MM.1S (cell line): ENCODE measurements around the gene RAPGEF4.

ENCODE experiments used
- DNase-seq: peaks from one replicate; pipeline ENCODE4 v3.0.0-alpha.2; 2015
- H2AFZ ChIP-seq: fragments of 300-600 bp; sonication (generic); 2 replicates; pipeline ENCODE4 v1.6.0; 2016; ENCODE audit warnings: antibody characterized with exemption, low read length
- H3F3A ChIP-seq: fragments of 300-600 bp; sonication (generic); 2 replicates; pipeline ENCODE4 v1.6.1; 2016; ENCODE audit warnings: mild to moderate bottlenecking, antibody characterized with exemption, low read length, moderate library complexity, mixed read lengths; ENCODE audit not compliant: insufficient read depth
- H3K27ac ChIP-seq: fragments of 300-600 bp; sonication (generic); 2 replicates; pipeline ENCODE4 v1.5.1; 2016; ENCODE audit warnings: mild to moderate bottlenecking, low read length
- H3K27me3 ChIP-seq: fragments of 300-600 bp; sonication (generic); replicated peaks from 2 replicates; pipeline ENCODE4 v1.6.0; 2016; ENCODE audit warnings: low read length; ENCODE audit not compliant: insufficient read depth
- H3K36me3 ChIP-seq: fragments of 300-600 bp; sonication (generic); replicated peaks from 2 replicates; pipeline ENCODE4 v1.6.1; 2016; ENCODE audit warnings: mild to moderate bottlenecking, low read length, mixed read lengths; ENCODE audit not compliant: insufficient read depth
- H3K4me1 ChIP-seq: fragments of 300-600 bp; sonication (generic); 2 replicates; pipeline ENCODE4 v1.6.1; 2016; ENCODE audit warnings: low read length, mixed read lengths
- H3K4me2 ChIP-seq: fragments of 300-600 bp; sonication (generic); 2 replicates; pipeline ENCODE4 v1.6.0; 2016; ENCODE audit warnings: low read depth, low read length
- H3K4me3 ChIP-seq: fragments of 300-600 bp; sonication (generic); 2 replicates; pipeline ENCODE4 v1.5.1; 2016; ENCODE audit warnings: low read length, mixed read lengths
- H3K79me2 ChIP-seq: fragments of 300-600 bp; sonication (generic); 2 replicates; pipeline ENCODE4 v1.6.1; 2016; ENCODE audit warnings: mixed run types, low read length, mixed read lengths
- H3K9ac ChIP-seq: fragments of 300-600 bp; sonication (generic); 2 replicates; pipeline ENCODE4 v1.6.1; 2016; ENCODE audit warnings: low read length, mixed read lengths
- H3K9me2 ChIP-seq: fragments of 300-600 bp; sonication (generic); replicated peaks from 2 replicates; pipeline ENCODE4 v1.6.1; 2016; ENCODE audit warnings: mild to moderate bottlenecking, low read length, mixed read lengths; ENCODE audit not compliant: insufficient read depth
- H3K9me3 ChIP-seq: fragments of 300-600 bp; sonication (generic); replicated peaks from 2 replicates; pipeline ENCODE4 v1.6.1; 2016; ENCODE audit warnings: mild to moderate bottlenecking, low read length, mixed read lengths; ENCODE audit not compliant: insufficient read depth
- H4K20me1 ChIP-seq: fragments of 300-600 bp; sonication (generic); 2 replicates; pipeline ENCODE4 v1.6.1; 2016; ENCODE audit warnings: mild to moderate bottlenecking, low read length, moderate library complexity, mixed read lengths; ENCODE audit not compliant: insufficient read depth
- CTCF ChIP-seq: fragments of 300-600 bp; sonication (generic); IDR thresholded peaks from 2 replicates; pipeline ENCODE4 v1.5.1; 2016; ENCODE audit warnings: antibody characterized with exemption, low read length, mixed read lengths
- EZH2 ChIP-seq: fragments of 300-600 bp; sonication (generic); optimal IDR thresholded peaks from 2 replicates; pipeline ENCODE3; 2017; ENCODE audit warnings: low read depth, mild to moderate bottlenecking, antibody characterized with exemption, low read length, mixed read lengths
- EZH2phosphoT487 ChIP-seq: fragments of 300-600 bp; sonication (generic); IDR thresholded peaks from 2 replicates; pipeline ENCODE4 v1.6.1; 2018; ENCODE audit warnings: antibody characterized with exemption, low read length

The RAPGEF4 gene

GRCh38 chr2:172708247-172708646, 27.4 kb upstream of the RAPGEF4 start:
- Histone ChIP-seq H3K4me2 (no peak overlapping the region), H3K4me1 (no peaks in the 10 kb centered on the region), H3K27ac (no peak overlapping the region), H3K9me3 (no peaks in the 10 kb centered on the region), H3F3A (no peaks in the 10 kb centered on the region), H3K27me3 (no peaks in the 10 kb centered on the region), H3K79me2 (no peaks in the 10 kb centered on the region), H2AFZ (no peak overlapping the region), H4K20me1 (no peaks in the 10 kb centered on the region), H3K9me2 (no peaks in the 10 kb centered on the region), H3K4me3 (no peak overlapping the region), H3K36me3 (no peaks in the 10 kb centered on the region), H3K9ac (no peak overlapping the region)
- no peak for DNase-seq
- TF ChIP-seq EZH2phosphoT487 = no peak
- no peak for TF ChIP-seq EZH2

- Histone ChIP-seq H3F3A (no peaks in the 10 kb centered on the region), H2AFZ (no peak overlapping the region), H3K36me3 (no peaks in the 10 kb centered on the region), H3K4me3 (no peak overlapping the region), H3K9me3 (no peaks in the 10 kb centered on the region), H4K20me1 (no peaks in the 10 kb centered on the region), H3K79me2 (no peaks in the 10 kb centered on the region), H3K9ac (no peak overlapping the region), H3K4me2 (no peak overlapping the region), H3K4me1 (no peaks in the 10 kb centered on the region), H3K9me2 (no peaks in the 10 kb centered on the region), H3K27me3 (no peaks in the 10 kb centered on the region), H3K27ac (no peak overlapping the region)
- no peak for DNase-seq
- TF ChIP-seq CTCF (no peak), EZH2phosphoT487 (no peak), EZH2 (no peak)
Observed at GRCh38 chr2:172709566-172710291, 25.9 kb upstream of the RAPGEF4 start.

- Histone ChIP-seq H3K79me2 (no peaks in the 10 kb centered on the region), H3K27me3 (no peaks in the 10 kb centered on the region), H3K4me3 (no peak overlapping the region), H3K9me3 (no peaks in the 10 kb centered on the region), H4K20me1 (no peaks in the 10 kb centered on the region), H3K9me2 (no peaks in the 10 kb centered on the region), H3F3A (no peaks in the 10 kb centered on the region), H3K36me3 (no peaks in the 10 kb centered on the region), H3K4me1 (no peaks in the 10 kb centered on the region), H3K9ac (no peak overlapping the region), H3K27ac (no peak overlapping the region), H3K4me2 (no peak overlapping the region), H2AFZ (no peak overlapping the region)
- TF ChIP-seq EZH2 (no peak), CTCF (peak; percentile 77), EZH2phosphoT487 (no peak)
- DNase-seq = peak; percentile 43
Observed at GRCh38 chr2:172710584-172711047, 25.0 kb upstream of the RAPGEF4 start.

DNA sequence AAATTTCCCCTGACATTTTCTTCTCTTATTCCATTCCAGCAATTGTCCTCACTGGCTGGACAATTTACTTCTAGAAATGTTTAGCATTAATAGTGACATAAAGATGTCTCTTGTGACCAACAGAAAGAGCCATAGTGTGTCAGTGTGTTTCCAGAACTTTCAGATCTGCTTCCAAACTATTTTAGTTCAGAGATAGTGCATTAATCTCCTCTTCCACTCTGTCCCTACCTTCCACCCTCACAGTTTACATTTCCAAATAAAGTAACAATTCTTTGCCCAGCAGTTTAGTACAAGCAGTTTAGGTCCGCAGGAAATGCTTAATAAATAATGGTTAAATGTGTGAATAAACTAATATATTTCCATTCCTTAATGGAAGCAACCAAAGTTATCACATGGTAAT, 24.5 kb upstream of the RAPGEF4 start:
- Histone ChIP-seq H4K20me1 (no peaks in the 10 kb centered on the region), H3K79me2 (no peaks in the 10 kb centered on the region), H3K9me2 (no peaks in the 10 kb centered on the region), H3K9ac (no peak overlapping the region), H2AFZ (no peak overlapping the region), H3K4me1 (no peaks in the 10 kb centered on the region), H3K27me3 (no peaks in the 10 kb centered on the region), H3K36me3 (no peaks in the 10 kb centered on the region), H3K9me3 (no peaks in the 10 kb centered on the region), H3K4me2 (no peak overlapping the region), H3K27ac (no peak overlapping the region), H3K4me3 (no peak overlapping the region), H3F3A (no peaks in the 10 kb centered on the region)
- no peak for DNase-seq
- no peak for TF ChIP-seq CTCF
- TF ChIP-seq EZH2 = no peak
- no peak for TF ChIP-seq EZH2phosphoT487
